Ammon's horn (tissue), 1 donor: ENCODE results near the gene PURA.

Source experiments
- DNase-seq: peaks from one replicate; pipeline ENCODE4 v3.0.0-alpha.2; 2016; ENCODE audit warnings: low spot score

PURA gene

GRCh38 chr5:140159014-140159927 is 45.4 kb downstream of the PURA start:
- DNase-seq: no peak

GRCh38 chr5:140162275-140162674 is 48.4 kb downstream of the PURA start:
- no peak for DNase-seq

- no peak for DNase-seq
These were observed 48.9 kb downstream of the PURA start for GRCh38 chr5:140162781-140163180.

- no peak for DNase-seq
These were observed 51.4 kb downstream of the PURA start for GRCh38 chr5:140165101-140165922.

DNA sequence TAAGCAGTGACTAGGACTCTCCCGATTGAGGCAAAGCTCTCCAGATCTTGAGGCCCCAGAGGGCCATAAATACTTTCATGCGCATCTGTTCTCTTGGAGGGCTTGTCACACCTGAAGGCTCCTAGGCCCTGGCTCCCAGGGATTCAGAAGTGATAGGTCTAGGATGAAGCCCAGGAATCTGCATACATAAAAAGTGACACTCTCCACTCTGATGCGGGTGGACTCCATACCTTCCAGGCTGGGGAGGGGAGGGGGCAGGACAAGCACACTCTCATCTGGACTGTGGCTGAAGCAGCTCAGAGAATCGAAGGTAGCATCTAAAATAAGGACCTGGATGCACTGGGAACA is 52.0 kb downstream of the PURA start:
- no peak for DNase-seq

- DNase-seq: peak; percentile 64
These were observed 53.0 kb downstream of the PURA start for GRCh38 chr5:140166911-140167310.

GRCh38 chr5:140168371-140168770 is 54.5 kb downstream of the PURA start:
- DNase-seq: no peak

- DNase-seq: no peak
These were observed 55.5 kb downstream of the PURA start for GRCh38 chr5:140169410-140169809.

- DNase-seq: no peak
These were observed 58.6 kb downstream of the PURA start for GRCh38 chr5:140172483-140172882.

GRCh38 chr5:140174014-140174413 is 60.1 kb downstream of the PURA start:
- DNase-seq: no peak

DNA sequence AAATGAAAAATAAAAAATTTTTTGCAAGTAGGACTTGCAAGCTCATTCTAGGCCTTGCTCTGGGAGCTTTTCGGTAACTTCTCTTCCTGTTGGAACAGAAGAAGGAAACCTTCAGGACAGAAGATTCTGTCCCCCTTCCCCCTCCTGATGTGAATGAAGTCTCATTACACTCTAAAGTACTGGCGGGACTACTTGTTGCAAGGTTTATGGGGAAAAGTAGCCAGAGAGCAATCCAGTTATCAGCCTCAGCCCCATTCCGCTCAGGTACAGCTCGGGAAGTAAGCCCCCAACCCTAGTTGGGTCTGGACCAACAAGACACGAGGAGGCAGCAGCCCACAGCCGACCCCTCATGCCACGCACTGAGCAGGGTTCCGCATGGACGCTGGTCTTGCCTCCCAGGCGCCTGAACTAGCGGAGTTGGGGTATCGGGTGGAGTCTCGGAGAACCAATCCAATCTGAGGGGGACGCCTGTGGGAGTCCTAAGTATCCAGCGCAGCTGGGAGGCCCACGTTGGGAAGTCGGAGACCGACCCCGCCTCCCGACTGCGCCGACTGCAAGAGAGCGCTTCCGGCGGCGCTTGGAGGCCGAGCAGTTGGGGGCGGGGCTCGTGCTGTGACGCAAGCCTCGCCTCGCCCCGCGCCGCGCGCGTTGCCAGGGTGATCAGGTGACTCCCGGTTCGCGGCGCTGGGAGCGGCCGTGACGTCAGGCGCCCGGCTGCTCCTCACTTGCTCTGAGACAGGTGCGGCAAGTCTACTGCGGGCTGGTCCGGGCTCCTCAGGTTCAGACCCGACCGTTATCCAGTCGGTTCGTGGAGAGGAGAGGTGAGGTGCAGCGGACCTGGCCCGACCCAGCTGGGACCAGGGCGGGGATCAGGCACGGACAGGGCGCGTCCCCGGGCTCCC is 60.8 kb downstream of the PURA start, which contains the start of gene CYSTM1:
Gene CYSTM1 (plus strand): TSS at position 724 of the 902 bp plus-strand sequence. CDS start 19,278 bp downstream, outside the sequence.
- peak; percentile 95 for DNase-seq
